Heart right ventricle (tissue), 16 donors: ENCODE data around the gene MSL3. TPM values are rescaled to one million over a fixed set of nuclear protein-coding genes. Genes with fewer than 3 reads are reported as not detected.

Source experiments
- ATAC-seq, 8 donors: fragments of 200-7000 bp; cut with Tn5 transposase; one replicate each; pipeline ENCODE4 v1.9.1; 2020; ENCODE audit warnings: mild to moderate bottlenecking in 8 of 8, moderate library complexity in 8 of 8, moderate number of reproducible peaks in 1 of 8
- DNase-seq, 2 donors: peaks; one replicate each; pipeline ENCODE4 v3.0.0-alpha.2; 2020
- H3K27ac ChIP-seq, 10 donors: fragments of 200-600 bp; sonication (generic) in 2 of 10; one replicate each; pipeline versions ENCODE4 v1.5.0 to v1.8.0; 2020 to 2022; ENCODE audit warnings: mild to moderate bottlenecking in 3 of 10
- H3K27me3 ChIP-seq, 7 donors: fragments of 200-600 bp; one replicate each; pipeline ENCODE4 v1.8.0; 2021 to 2022; ENCODE audit warnings: mild to moderate bottlenecking in 2 of 7
- H3K36me3 ChIP-seq, 9 donors: fragments of 200-600 bp; sonication (generic) in 1 of 9; one replicate each; pipeline versions ENCODE4 v1.5.0 to v1.8.0; 2020 to 2022; ENCODE audit warnings: mild to moderate bottlenecking in 2 of 9
- H3K4me1 ChIP-seq, 9 donors: fragments of 200-600 bp; sonication (generic) in 1 of 9; one replicate each; pipeline versions ENCODE4 v1.5.0 to v1.8.0; 2020 to 2022; ENCODE audit warnings: mild to moderate bottlenecking in 4 of 9
- H3K4me3 ChIP-seq, 10 donors: fragments of 200-600 bp; sonication (generic) in 2 of 10; one replicate each; pipeline versions ENCODE4 v1.5.0 to v1.8.0; 2020 to 2022; ENCODE audit warnings: mild to moderate bottlenecking in 7 of 10, moderate library complexity in 2 of 10
- H3K9me3 ChIP-seq, 11 donors: fragments of 200-600 bp in 10 of 11; sonication (generic) in 2 of 11; one replicate each; pipeline versions ENCODE4 v1.5.0 to v1.8.0; 2013 to 2022; ENCODE audit warnings: mild to moderate bottlenecking in 2 of 11, control low read depth in 1 of 11, moderate library complexity in 1 of 11
- CTCF ChIP-seq, 9 donors: fragments of 200-600 bp; sonication (generic) in 2 of 9; IDR thresholded peaks; one replicate each; pipeline versions ENCODE4 v1.5.0 to v1.8.0; 2021 to 2022; ENCODE audit warnings: antibody characterized with exemption in 9 of 9, mild to moderate bottlenecking in 5 of 9, moderate library complexity in 1 of 9
- WGBS, 2 donors: extraction: QIAGEN DNeasy Blood & Tissue Kit; methylation state at CpG; one replicate each; pipeline ENCODE4 v1.1.7; 2013; ENCODE audit warnings: inconsistent platforms in 1 of 2; 5-methylcytosine and 5-hydroxymethylcytosine counted together
- intact Hi-C, 10 donors: fragments of 100-400 bp; cut with DNase I; formaldehyde crosslinking; loops; one replicate each; pipeline versions ENCODE4 v1.11.1 to v1.14.2; 2022
- long read RNA-seq, 3 donors: library from polyadenylated mRNA; unstranded; transcript quantifications; one replicate each; pipeline ENCODE4 v2.0.0, GENCODE V29; 2020 to 2021
- polyA plus RNA-seq, 2 donors: library from polyadenylated mRNA; stranded (reverse); fragments of 200-250 nt; gene quantifications; one replicate each; pipeline ENCODE4 v1.2.3, GENCODE V29; 2013
- total RNA-seq, 10 donors: library from RNA; stranded (reverse); fragmentation: NEBNext Ultra II Directional in 3 of 10; extraction: Animal tissue kit (Norgen Biotek cat#: 25700) in 3 of 10; gene quantifications; one replicate each; pipeline versions ENCODE4 v1.2.1 to v1.2.4, GENCODE V29; 2021 to 2023
- donor health status: Arrhythmogenic right ventricular cardiomyopathy.
- donor health status: ischemic (EF 13 %, LVEDD 7.1; RV severe dilation, severe dysfunction).
- donor health status: healthy with polysubstance abuse.
- donor health status: DM: no; HTN: yes; CAD: no.
- donor health status: DM: no; HTN: no; CAD: no.
- donor health status: ischemic (EF 25% LVEDD 6.9; RV normal size, moderate dysfunction).
- donor health status: ischemic (EF 25% LVEDD 5.7; RV mildly dilated, moderate dysfunction).
- donor health status: healthy.
- donor health status: DM: yes; HTN: yes; CAD: no.
- donor health status: Ischemic cardiomyopathy.
- donor health status: ischemic (EF 35%, LVEDD 5.7; RV mildly dilated, moderate dysfunction).
- donor health status: nonischemic (EF 11% LVEDD 7.7; RV severe dilation, severe dysfunction).
- donor health status: DM: yes; HTN: yes; CAD: no.
- donor health status: PGD.
- donor health status: ischemic (EF 29% LVEDD 5.4; RV normal size, mild dysfunction).
- donor health status: nonischemic (EF 23%, LVEDD 6.1; RV moderate dilation, normal function).

The MSL3 gene
- 10 to 100 TPM in 9 of 10 donors, 1 to 10 TPM in 1; 7.7 to 18.1 (median 11.0) TPM for total RNA-seq
- 10 to 100 TPM; 17.8 to 24.1 TPM for polyA plus RNA-seq
- long read RNA-seq, donor 1, partial matches to known transcripts: 0 of 7 reads
- long read RNA-seq, donor 1, other reads (novel, unspliced or antisense): 0 of 7 reads
- long read RNA-seq, donor 2, partial matches to known transcripts: 0 of 4 reads
- long read RNA-seq, donor 2, other reads (novel, unspliced or antisense): 0 of 4 reads
- long read RNA-seq, donor 3, transcript MSL3-233 (12 exons, 2,507 nt): minor isoform, 6 of 22 reads
- long read RNA-seq, donor 3, transcript MSL3-201 (13 exons, 2,364 nt): major isoform, 8 of 22 reads
- long read RNA-seq, donor 3, partial matches to known transcripts: 3 of 22 reads
- long read RNA-seq, donor 3, other reads (novel, unspliced or antisense): 1 of 22 reads

- intact Hi-C loops: no loop called here
- H3K27ac ChIP-seq: peak within 1 kb of the TSS; percentile 81 to 94 (median 90)
- TF ChIP-seq CTCF (IDR thresholded peaks at IDR 0.05): no peak
Observed at GRCh38 chrX:11757719-11758399, at the start of gene MSL3. TSS of gene MSL3 (plus strand) at chrX:11758237. CDS start at chrX:11758264, 27 bp downstream.

GRCh38 chrX:11722304-11722703 is 35.7 kb upstream of the MSL3 start:
- Histone ChIP-seq H3K4me3 (no peak overlapping the region), H3K36me3 (no peaks in the 10 kb centered on the region), H3K27ac (no peak overlapping the region), H3K4me1 (no peaks in the 10 kb centered on the region), H3K27me3 (peaks cover 0 to 5% (median 0%) of the 10 kb centered on the region in 7 donors), H3K9me3 (no peaks in the 10 kb centered on the region)
- TF ChIP-seq CTCF (IDR thresholded peaks at IDR 0.05): no peak
- WGBS, 2 donors: 89 to 93% methylated on average over 5 of the region's 5 CpGs
- intact Hi-C loops: loop anchor here in 7 of 10 donors (5.0 to 10.0 kb wide), 6 partner anchors 45 to 190 kb away; no protein-coding TSS in a partner anchor
- ATAC-seq (no peak), DNase-seq (no peak)

More at GRCh38 chrX:11757719-11758399, at the start of gene MSL3:
- Histone ChIP-seq H3K36me3 (peaks cover 0 to 23% (median 14%) of the 10 kb centered on the region in 9 donors), H3K4me3 (peak within 1 kb of the TSS; percentile 60 to 84 (median 74)), H3K9me3 (no peaks in the 10 kb centered on the region), H3K4me1 (peaks cover 0 to 16% (median 9%) of the 10 kb centered on the region in 9 donors), H3K27me3 (peaks cover 0 to 10% (median 0%) of the 10 kb centered on the region in 7 donors)
- WGBS, 2 donors: 1 to 2% methylated on average over 28 to 73 of the region's 93 CpGs
- peak; percentile 48 to 67 for DNase-seq
- peak; percentile 39 to 85 (median 68) for ATAC-seq

GRCh38 chrX:11724122-11725017 is 33.7 kb upstream of the MSL3 start:
- Histone ChIP-seq H3K36me3 (no peaks in the 10 kb centered on the region), H3K4me1 (no peaks in the 10 kb centered on the region), H3K27me3 (peaks cover 0 to 11% (median 0%) of the 10 kb centered on the region in 7 donors), H3K27ac (no peak overlapping the region), H3K9me3 (no peaks in the 10 kb centered on the region), H3K4me3 (no peak overlapping the region)
- TF ChIP-seq CTCF (IDR thresholded peaks at IDR 0.05): peak; percentile 42 to 73 (median 64)
- 53 to 57% methylated on average over 7 of the region's 7 CpGs for WGBS, 2 donors
- intact Hi-C loops: loop anchor here (2.0 to 10.0 kb wide), 7 partner anchors 43 to 192 kb away; no protein-coding TSS in a partner anchor
- ATAC-seq (no peak), DNase-seq (peak in 1 of 2 donors; percentile 4)
